Prostate gland (tissue), 2 donors: ENCODE data around the gene TMEM184C.

ENCODE experiments used
- CTCF ChIP-seq, 4 experiments: fragments of 200-600 bp in 2 of 4; fragments of 450-650 bp in 2 of 4; sonication (generic) in 2 of 4; IDR thresholded peaks; 1 replicate in 3 of 4; 2 replicates in 1 of 4; pipeline ENCODE4 v1.5.1; 2016 to 2019; ENCODE audit warnings: antibody characterized with exemption in 4 of 4, mild to moderate bottlenecking in 2 of 4, moderate library complexity in 2 of 4
- POLR2A ChIP-seq: fragments of 450-650 bp; IDR thresholded peaks from one replicate; pipeline ENCODE4 v1.6.1; 2016; ENCODE audit warnings: antibody characterized with exemption, mild to moderate bottlenecking

GRCh38 chr4:147678106-147678505, 60.9 kb downstream of the TMEM184C start:
- TF ChIP-seq CTCF (IDR thresholded peaks at IDR 0.05) (no peak), POLR2A (no peak)
